Naive thymus-derived CD4-positive, alpha-beta T cell (primary cell): ENCODE results near the gene GNG7. TPM values are rescaled to one million over a fixed set of nuclear protein-coding genes. Genes with fewer than 3 reads are reported as not detected.
"Not testable (repeated sequence)": the region's sequence is repeated elsewhere in the genome, so short reads cannot be mapped to it uniquely, and the experiment has no call there.

Experiments used
- ATAC-seq: fragments of 150-1000 bp; cut with Tn5 transposase; 2 replicates; pipeline ENCODE4 v1.10.0; 2021; ENCODE audit warnings: mild to moderate bottlenecking, moderate library complexity
- CTCF ChIA-PET: fragments of 350-600 bp; sonication (Branson Sonifier 250); formaldehyde crosslinking; loops from one replicate; lab custom pipeline; 2021; ENCODE audit warnings: antibody characterized with exemption; lab: Charles Lee
- POLR2A ChIA-PET: fragments of 350-600 bp; sonication (Branson Sonifier 250); formaldehyde crosslinking; loops from one replicate; lab custom pipeline; 2021; ENCODE audit warnings: antibody characterized with exemption, inconsistent platforms; lab: Charles Lee
- DNase-seq, 9 donors: peaks; one replicate each; pipeline versions ENCODE4 v3.0.0 to v3.0.0-alpha.2; 2020 to 2022; ENCODE audit warnings: mixed read lengths in 1 of 9
- H3K27ac ChIP-seq: one replicate; pipeline ENCODE4 v1.7.0; 2013; ENCODE audit warnings: mild to moderate bottlenecking, low read depth, low read length, moderate library complexity
- H3K27me3 ChIP-seq, 2 donors: one replicate each; pipeline ENCODE4 v1.7.0; 2013; ENCODE audit warnings: low read length in 2 of 2, mild to moderate bottlenecking in 2 of 2, moderate library complexity in 2 of 2; ENCODE audit not compliant: control insufficient read depth in 2 of 2, insufficient read depth in 2 of 2
- H3K36me3 ChIP-seq, 3 experiments: 1 replicate in 2 of 3; 2 replicates in 1 of 3; pipeline ENCODE4 v1.7.0; 2013; ENCODE audit warnings: low read length in 3 of 3, mild to moderate bottlenecking in 3 of 3, moderate library complexity in 1 of 3; ENCODE audit not compliant: insufficient read depth in 3 of 3, control insufficient read depth in 2 of 3
- H3K4me1 ChIP-seq, 2 donors: one replicate each; pipeline ENCODE4 v1.7.0; 2013; ENCODE audit warnings: low read length in 2 of 2, mild to moderate bottlenecking in 2 of 2, moderate library complexity in 1 of 2; ENCODE audit not compliant: control insufficient read depth in 2 of 2, insufficient read depth in 2 of 2
- H3K4me3 ChIP-seq: 2 replicates; pipeline ENCODE4 v1.7.0; 2013; ENCODE audit warnings: mild to moderate bottlenecking, low read length
- H3K9me3 ChIP-seq, 3 experiments: 1 replicate in 2 of 3; 2 replicates in 1 of 3; pipeline ENCODE4 v1.7.0; 2013; ENCODE audit warnings: low read length in 3 of 3; ENCODE audit not compliant: control insufficient read depth in 2 of 3
- H3K27ac Mint-ChIP-seq, 9 donors: one replicate each; pipeline ENCODE4 v1.8.0; 2020 to 2022; ENCODE audit warnings: mixed read lengths in 9 of 9, mild to moderate bottlenecking in 8 of 9, moderate library complexity in 5 of 9, inconsistent platforms in 2 of 9
- H3K27me3 Mint-ChIP-seq, 5 donors: one replicate each; pipeline ENCODE4 v1.8.0; 2021 to 2022; ENCODE audit warnings: mixed read lengths in 5 of 5, mild to moderate bottlenecking in 1 of 5
- H3K36me3 Mint-ChIP-seq, 5 donors: one replicate each; pipeline ENCODE4 v1.8.0; 2020 to 2022; ENCODE audit warnings: mixed read lengths in 5 of 5, mild to moderate bottlenecking in 3 of 5, inconsistent platforms in 1 of 5
- H3K4me1 Mint-ChIP-seq, 7 donors: one replicate each; pipeline ENCODE4 v1.8.0; 2020 to 2022; ENCODE audit warnings: mixed read lengths in 7 of 7, mild to moderate bottlenecking in 3 of 7, inconsistent platforms in 1 of 7
- H3K4me3 Mint-ChIP-seq, 10 donors: one replicate each; pipeline ENCODE4 v1.8.0; 2020 to 2022; ENCODE audit warnings: mild to moderate bottlenecking in 10 of 10, mixed read lengths in 10 of 10, moderate library complexity in 6 of 10, inconsistent platforms in 2 of 10
- H3K9me3 Mint-ChIP-seq, 11 donors: one replicate each; pipeline ENCODE4 v1.8.0; 2020 to 2022; ENCODE audit warnings: mixed read lengths in 11 of 11, mild to moderate bottlenecking in 4 of 11, inconsistent platforms in 1 of 11, moderate library complexity in 1 of 11
- intact Hi-C, 2 donors: fragments of 100-400 bp; cut with micrococcal nuclease; formaldehyde crosslinking; loops; one replicate each; pipeline ENCODE4 v1.15.1; 2023
- polyA plus RNA-seq, 2 donors: library from polyadenylated mRNA; unstranded; fragments of 300-500 nt; fragmentation: Illumina TruSeq; gene quantifications; one replicate each; pipeline ENCODE4 v1.2.3, GENCODE V29; 2021
- total RNA-seq, 6 experiments: library from RNA in 5 of 6; stranded (reverse) in 5 of 6; gene quantifications; 1 replicate in 5 of 6; 2 replicates in 1 of 6; pipeline ENCODE4 v1.2.3 and lab custom pipeline; 2021 to 2026

Gene GNG7
- total and polyA plus RNA-seq, 7 experiments from 2014 or later = 0.31 to 6.8 (median 4.7) TPM

DNA sequence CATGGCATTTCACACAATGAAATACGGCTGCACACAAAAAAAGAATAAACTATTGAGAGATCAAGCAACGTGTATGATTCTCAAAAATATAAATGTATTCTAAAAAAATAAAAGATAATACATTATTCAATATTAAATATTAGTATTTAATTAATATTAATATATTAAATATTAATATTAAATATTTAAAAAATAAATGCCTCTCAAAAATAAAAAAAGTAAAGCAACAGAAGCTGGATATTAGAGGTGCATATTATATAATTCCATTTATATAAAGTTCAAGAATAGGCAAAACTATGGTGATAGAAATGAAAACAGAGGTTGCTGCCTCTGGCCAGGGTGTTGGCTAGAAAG, 169.4 kb downstream of the GNG7 start:
- ChIA-PET POLR2A (interaction anchor here (0.6 to 2.7 kb wide), 6 partner anchors 9 to 56 kb away, joined by 3 to 35 read pairs (median 6); partner anchors contain the start of gene GADD45B), CTCF (interaction anchor here (1.2 kb wide), 2 partner anchors 17 to 56 kb away, joined by 3 to 5 read pairs; no protein-coding TSS in a partner anchor)
- no peak for DNase-seq
- Histone ChIP-seq H3K36me3 (no peaks in the 10 kb centered on the region), H3K4me1 (peaks cover 3 to 8% of the 10 kb centered on the region in 2 donors), H3K27ac (no peak overlapping the region), H3K4me3 (no peak overlapping the region), H3K9me3 (no peaks in the 10 kb centered on the region), H3K27me3 (no peaks in the 10 kb centered on the region)
- H3K4me3 Mint-ChIP-seq = peak overlapping the region in 1 of 10 donors; percentile 53
- H3K27me3 Mint-ChIP-seq = no peaks in the 10 kb centered on the region
- H3K4me1 Mint-ChIP-seq = peaks cover 13 to 31% (median 24%) of the 10 kb centered on the region in 7 donors
- intact Hi-C loops = loop anchor here in 1 of 2 donors (5.0 kb wide), 1 partner anchor 36 kb away; no protein-coding TSS in a partner anchor
- ATAC-seq = no peak
- H3K9me3 Mint-ChIP-seq = peaks cover 0 to 9% (median 4%) of the 10 kb centered on the region in 11 donors
- H3K36me3 Mint-ChIP-seq = peaks cover 0 to 5% (median 0%) of the 10 kb centered on the region in 5 donors
- H3K27ac Mint-ChIP-seq = peak overlapping the region in 6 of 9 donors; percentile 38 to 88 (median 78)

DNA sequence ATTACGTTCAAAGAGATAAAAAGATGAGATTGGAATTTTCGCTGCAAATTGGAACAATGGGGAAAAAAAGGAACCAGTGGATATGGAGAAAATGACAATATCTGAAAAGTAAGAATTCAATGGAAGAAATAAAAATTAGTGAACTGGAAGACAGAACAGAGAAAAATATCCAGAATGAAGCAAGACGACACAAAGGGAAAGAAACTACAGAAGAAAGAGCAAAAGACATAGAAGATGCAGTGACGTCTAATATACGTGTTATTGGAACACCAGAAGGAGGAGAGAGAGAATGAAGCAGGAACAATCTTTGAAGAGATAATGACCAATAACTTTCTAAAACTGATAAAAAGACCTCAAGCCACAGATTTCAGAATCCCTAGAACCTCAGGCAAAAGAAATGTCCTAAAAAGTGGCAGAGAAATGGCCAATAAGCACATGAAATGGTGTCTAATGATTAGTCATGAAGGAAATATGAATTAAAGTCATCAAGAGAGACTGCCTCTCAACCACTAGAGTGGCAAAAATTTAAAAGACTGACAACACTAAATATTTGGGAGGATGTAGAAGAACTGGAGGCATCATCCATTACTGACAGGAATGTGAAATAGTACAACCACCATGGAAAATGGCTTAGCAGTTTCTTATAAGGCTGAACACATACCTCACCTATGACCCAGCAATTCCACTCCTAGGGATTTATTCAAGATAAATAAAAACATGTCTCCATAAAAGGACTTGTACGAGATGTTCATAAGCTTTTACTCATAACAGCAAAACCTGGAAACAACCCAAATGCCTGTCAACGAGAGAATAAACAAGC, 170.0 kb downstream of the GNG7 start:
- ATAC-seq (no peak), DNase-seq (no peak)
- Histone ChIP-seq H3K9me3 (no peaks in the 10 kb centered on the region), H3K27me3 (no peaks in the 10 kb centered on the region), H3K36me3 (no peaks in the 10 kb centered on the region), H3K4me3 (no peak overlapping the region), H3K27ac (no peak overlapping the region), H3K4me1 (peaks cover 3 to 8% of the 10 kb centered on the region in 2 donors)
- POLR2A ChIA-PET = interaction anchor here (1.4 to 2.7 kb wide), 3 partner anchors 10 to 55 kb away, joined by 7 to 35 read pairs (median 10); partner anchors contain the start of gene GADD45B
- H3K9me3 Mint-ChIP-seq = peaks cover 0 to 9% (median 4%) of the 10 kb centered on the region in 11 donors
- CTCF ChIA-PET = interaction anchor here (1.2 kb wide), 2 partner anchors 16 to 55 kb away, joined by 3 to 5 read pairs; no protein-coding TSS in a partner anchor
- peaks cover 0 to 5% (median 0%) of the 10 kb centered on the region in 5 donors for H3K36me3 Mint-ChIP-seq
- H3K4me1 Mint-ChIP-seq = peaks cover 13 to 31% (median 23%) of the 10 kb centered on the region in 7 donors
- intact Hi-C loops = loop anchor here in 1 of 2 donors (5.0 kb wide), 1 partner anchor 35 kb away; no protein-coding TSS in a partner anchor
- peak overlapping the region in 1 of 10 donors; percentile 27 for H3K4me3 Mint-ChIP-seq
- no peaks in the 10 kb centered on the region for H3K27me3 Mint-ChIP-seq
- peak overlapping the region in 1 of 9 donors; percentile 16 for H3K27ac Mint-ChIP-seq

DNA sequence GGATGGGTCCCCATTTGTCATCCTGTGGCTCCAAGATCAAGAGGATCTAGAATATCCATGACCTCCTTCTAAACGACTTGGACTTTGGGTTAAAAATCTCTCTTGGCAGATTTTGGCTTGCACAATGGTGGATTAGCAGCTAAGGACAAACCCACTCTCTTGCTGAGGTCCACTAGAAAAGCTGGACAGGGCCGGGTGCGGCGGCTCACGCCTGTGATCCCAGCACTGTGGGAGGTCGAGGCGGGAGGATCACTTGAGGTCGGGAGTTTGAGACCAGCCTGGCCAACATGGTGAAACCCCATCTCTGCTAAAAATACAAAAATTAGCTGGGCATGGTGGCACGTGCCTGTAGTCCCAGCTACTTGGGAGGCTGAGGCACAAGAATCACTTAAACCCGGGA, 172.6 kb downstream of the GNG7 start:
- H3K36me3 ChIP-seq, H3K27me3 Mint-ChIP-seq, H3K4me3 ChIP-seq, H3K4me3 Mint-ChIP-seq, ATAC-seq, H3K9me3 ChIP-seq, H3K36me3 Mint-ChIP-seq, DNase-seq, H3K4me1 ChIP-seq, H3K9me3 Mint-ChIP-seq, H3K27ac Mint-ChIP-seq, H3K27ac ChIP-seq, H3K27me3 ChIP-seq: not testable (repeated sequence)
- ChIA-PET CTCF (interaction anchor here (0.6 kb wide), 1 partner anchor 364 kb away, joined by 3 read pairs; no protein-coding TSS in a partner anchor), POLR2A (interaction anchor here (0.7 to 1.5 kb wide), 4 partner anchors 10 to 68 kb away, joined by 3 to 10 read pairs (median 4); partner anchors contain the start of gene GADD45B)
- peaks cover 13 to 26% (median 19%) of the 10 kb centered on the region in 7 donors for H3K4me1 Mint-ChIP-seq
- intact Hi-C loops = loop anchor here in 1 of 2 donors (5.0 kb wide), 1 partner anchor 33 kb away; no protein-coding TSS in a partner anchor

DNA sequence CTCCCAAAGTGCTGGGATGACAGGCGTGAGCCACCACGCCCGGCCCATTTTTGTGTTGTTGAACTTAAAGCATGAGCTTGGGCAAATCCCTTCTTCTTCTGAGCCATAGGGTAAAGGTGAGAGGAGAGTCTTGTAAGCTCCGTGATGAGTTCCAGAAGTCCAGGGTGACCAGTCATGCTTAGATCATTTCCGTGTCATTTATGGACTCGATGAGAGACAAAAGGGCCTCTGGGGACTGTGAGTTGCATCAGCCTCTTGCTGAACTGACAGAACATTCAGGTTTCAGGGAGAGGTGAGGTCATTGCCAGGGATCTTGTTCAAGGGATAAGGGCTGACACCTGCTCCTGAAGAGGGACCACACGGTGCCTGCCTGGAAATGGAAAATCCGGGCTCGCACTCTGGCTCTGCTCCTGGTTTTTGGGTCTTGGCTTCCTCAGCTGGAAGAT, 173.0 kb downstream of the GNG7 start:
- Mint-ChIP-seq H3K9me3 (peaks cover 0 to 9% (median 4%) of the 10 kb centered on the region in 11 donors), H3K27ac (no peak overlapping the region), H3K36me3 (peaks cover 0 to 5% (median 0%) of the 10 kb centered on the region in 5 donors), H3K4me1 (peaks cover 13 to 22% (median 14%) of the 10 kb centered on the region in 7 donors), H3K4me3 (no peak overlapping the region), H3K27me3 (no peaks in the 10 kb centered on the region)
- H3K27ac ChIP-seq = no peak overlapping the region
- no peaks in the 10 kb centered on the region for H3K27me3 ChIP-seq
- CTCF ChIA-PET = interaction anchor here (0.6 kb wide), 1 partner anchor 365 kb away, joined by 3 read pairs; no protein-coding TSS in a partner anchor
- peaks cover 3 to 7% of the 10 kb centered on the region in 2 donors for H3K4me1 ChIP-seq
- POLR2A ChIA-PET = interaction anchor here (1.0 to 1.5 kb wide), 3 partner anchors 26 to 54 kb away, joined by 3 to 10 read pairs (median 6); partner anchors contain the start of gene GADD45B
- DNase-seq (no peak), ATAC-seq (no peak)
- no peaks in the 10 kb centered on the region for H3K9me3 ChIP-seq
- no peaks in the 10 kb centered on the region for H3K36me3 ChIP-seq
- intact Hi-C loops = no loop called here
- no peak overlapping the region for H3K4me3 ChIP-seq

DNA sequence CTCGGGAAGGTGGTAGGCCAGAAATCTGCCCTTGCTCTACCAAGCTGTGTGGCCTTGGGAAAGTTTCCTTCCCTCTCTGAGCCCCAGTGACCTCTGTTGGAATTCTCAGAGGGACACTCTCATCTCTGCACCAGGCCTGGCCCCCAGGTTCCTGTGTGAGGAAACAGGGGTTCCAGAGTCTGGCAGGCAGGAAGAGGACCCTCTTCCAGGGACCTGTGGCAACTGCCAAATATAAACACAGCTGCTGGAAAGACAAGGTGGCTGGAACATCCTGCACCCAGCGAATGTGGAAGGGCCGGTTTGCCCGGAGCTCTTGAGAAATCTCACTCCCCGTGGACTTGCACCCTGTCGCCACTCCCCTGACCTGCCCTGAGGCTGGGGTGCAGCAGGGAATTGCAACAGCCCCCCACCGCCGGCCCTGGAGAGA, 173.8 kb downstream of the GNG7 start:
- Histone ChIP-seq H3K27me3 (no peaks in the 10 kb centered on the region), H3K4me3 (no peak overlapping the region), H3K4me1 (peaks cover 0 to 3% of the 10 kb centered on the region in 2 donors), H3K36me3 (no peaks in the 10 kb centered on the region), H3K9me3 (no peaks in the 10 kb centered on the region), H3K27ac (no peak overlapping the region)
- Mint-ChIP-seq H3K27me3 (no peaks in the 10 kb centered on the region), H3K4me3 (no peak overlapping the region), H3K27ac (no peak overlapping the region), H3K36me3 (peaks cover 0 to 5% (median 0%) of the 10 kb centered on the region in 5 donors), H3K9me3 (peaks cover 0 to 9% (median 4%) of the 10 kb centered on the region in 11 donors), H3K4me1 (peaks cover 5 to 14% (median 7%) of the 10 kb centered on the region in 7 donors)
- intact Hi-C loops = no loop called here
- ChIA-PET POLR2A (interaction anchor here (1.0 kb wide), 1 partner anchor 53 kb away, joined by 3 read pairs; the partner anchor contains the start of gene GADD45B), CTCF (no interaction called here)
- no peak for DNase-seq
- no peak for ATAC-seq

DNA sequence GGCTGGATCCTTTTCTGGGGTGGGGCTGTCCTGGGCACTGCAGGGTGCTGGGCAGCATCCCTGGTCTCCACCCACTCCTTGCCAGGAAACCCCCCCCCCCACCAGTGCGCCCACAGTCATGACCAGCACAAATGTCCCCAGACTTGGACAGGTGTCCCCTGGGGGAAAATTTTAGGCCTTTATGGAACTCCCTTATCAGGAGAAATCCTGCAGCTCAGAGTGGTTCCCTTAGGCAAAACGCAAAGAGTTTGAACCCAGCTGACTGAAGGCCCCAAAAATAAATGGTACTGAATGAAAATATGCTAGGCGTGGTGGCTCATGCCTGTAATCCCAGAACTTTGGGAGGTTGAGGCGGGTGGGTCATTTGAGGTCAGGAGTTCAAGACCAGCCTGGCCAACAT, 174.8 kb downstream of the GNG7 start:
- H3K27me3 Mint-ChIP-seq = no peaks in the 10 kb centered on the region
- H3K4me1 ChIP-seq = no peaks in the 10 kb centered on the region
- peaks cover 0 to 7% (median 3%) of the 10 kb centered on the region in 7 donors for H3K4me1 Mint-ChIP-seq
- no peak for DNase-seq
- no peak overlapping the region for H3K4me3 Mint-ChIP-seq
- no peak for ATAC-seq
- ChIA-PET POLR2A (no interaction called here), CTCF (no interaction called here)
- intact Hi-C loops = no loop called here
- H3K27ac Mint-ChIP-seq = no peak overlapping the region
- H3K27ac ChIP-seq = no peak overlapping the region
- H3K36me3 Mint-ChIP-seq = peaks cover 0 to 5% (median 0%) of the 10 kb centered on the region in 5 donors
- H3K4me3 ChIP-seq = no peak overlapping the region
- H3K9me3 ChIP-seq = no peaks in the 10 kb centered on the region
- H3K9me3 Mint-ChIP-seq = peaks cover 0 to 9% (median 4%) of the 10 kb centered on the region in 11 donors
- no peaks in the 10 kb centered on the region for H3K27me3 ChIP-seq
- H3K36me3 ChIP-seq = no peaks in the 10 kb centered on the region
